ENCODE data around the gene SYNDIG1L. TPM values are rescaled to one million over a fixed set of nuclear protein-coding genes. Genes with fewer than 3 reads are reported as not detected.

The SYNDIG1L gene
- total RNA-seq, result not detected in 3 replicates
- long read RNA-seq, result 0 reads

GRCh38 chr14:74426202-74426582 is at the start of gene SYNDIG1L:
Gene SYNDIG1L (minus strand): TSS chr14:74426210. CDS start chr14:74409744, 16,466 bp downstream.
- Mint-ChIP-seq H3K27ac (ENCODE audit: unreplicated experiment) (no peak within 1 kb of the TSS), H3K4me3 (ENCODE audit: unreplicated experiment) (peak within 1 kb of the TSS; percentile 45), H3K4me1 (ENCODE audit: low read depth) (peaks cover 2% of the 10 kb centered on the region), H3K27me3 (ENCODE audit: low read depth) (peaks cover 65% of the 10 kb centered on the region), H3K36me3 (ENCODE audit: low read depth) (peaks cover 2% of the 10 kb centered on the region), H3K9me3 (ENCODE audit: low read depth) (peaks cover 4% of the 10 kb centered on the region)
- TF ChIP-seq, protein P1, sequence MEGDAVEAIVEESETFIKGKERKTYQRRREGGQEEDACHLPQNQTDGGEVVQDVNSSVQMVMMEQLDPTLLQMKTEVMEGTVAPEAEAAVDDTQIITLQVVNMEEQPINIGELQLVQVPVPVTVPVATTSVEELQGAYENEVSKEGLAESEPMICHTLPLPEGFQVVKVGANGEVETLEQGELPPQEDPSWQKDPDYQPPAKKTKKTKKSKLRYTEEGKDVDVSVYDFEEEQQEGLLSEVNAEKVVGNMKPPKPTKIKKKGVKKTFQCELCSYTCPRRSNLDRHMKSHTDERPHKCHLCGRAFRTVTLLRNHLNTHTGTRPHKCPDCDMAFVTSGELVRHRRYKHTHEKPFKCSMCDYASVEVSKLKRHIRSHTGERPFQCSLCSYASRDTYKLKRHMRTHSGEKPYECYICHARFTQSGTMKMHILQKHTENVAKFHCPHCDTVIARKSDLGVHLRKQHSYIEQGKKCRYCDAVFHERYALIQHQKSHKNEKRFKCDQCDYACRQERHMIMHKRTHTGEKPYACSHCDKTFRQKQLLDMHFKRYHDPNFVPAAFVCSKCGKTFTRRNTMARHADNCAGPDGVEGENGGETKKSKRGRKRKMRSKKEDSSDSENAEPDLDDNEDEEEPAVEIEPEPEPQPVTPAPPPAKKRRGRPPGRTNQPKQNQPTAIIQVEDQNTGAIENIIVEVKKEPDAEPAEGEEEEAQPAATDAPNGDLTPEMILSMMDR (IDR thresholded peaks at IDR 0.05), result no peak
- no peak for DNase-seq (ENCODE audit: low spot score)

DNA sequence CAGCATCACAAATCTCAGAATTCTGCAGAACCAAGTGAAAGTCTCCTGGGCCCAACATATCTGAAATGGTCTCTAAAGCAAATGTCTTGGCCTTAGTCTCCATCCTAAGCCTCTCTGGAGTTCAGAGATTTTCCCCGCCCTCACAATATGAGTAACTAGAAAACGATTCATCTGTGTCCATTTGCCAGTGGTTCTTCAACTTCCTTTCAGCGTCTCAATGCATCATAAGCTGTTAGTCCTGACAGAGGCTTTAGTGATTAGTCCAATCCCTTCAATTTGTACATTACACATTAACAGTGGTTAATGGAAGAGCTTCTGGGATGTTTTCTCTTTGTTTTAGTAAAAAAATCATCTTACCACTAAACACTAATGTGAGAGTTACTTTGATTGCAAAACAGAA is 49.7 kb upstream of the SYNDIG1L start:
- Mint-ChIP-seq H3K9me3 (ENCODE audit: low read depth) (no peaks in the 10 kb centered on the region), H3K4me1 (ENCODE audit: low read depth) (peaks cover 4% of the 10 kb centered on the region), H3K4me3 (ENCODE audit: unreplicated experiment) (no peak overlapping the region), H3K36me3 (ENCODE audit: low read depth) (peaks cover 34% of the 10 kb centered on the region), H3K27ac (ENCODE audit: unreplicated experiment) (no peak overlapping the region), H3K27me3 (ENCODE audit: low read depth) (no peaks in the 10 kb centered on the region)
- no peak for DNase-seq (ENCODE audit: low spot score)
- TF ChIP-seq, protein P1 (IDR thresholded peaks at IDR 0.05), result no peak

GRCh38 chr14:74474376-74474775 is 48.4 kb upstream of the SYNDIG1L start:
- no peak overlapping the region for H3K27ac Mint-ChIP-seq (ENCODE audit: unreplicated experiment)
- no peak overlapping the region for H3K4me3 Mint-ChIP-seq (ENCODE audit: unreplicated experiment)
- TF ChIP-seq, protein P1 (IDR thresholded peaks at IDR 0.05), result no peak
- no peaks in the 10 kb centered on the region for H3K4me1 Mint-ChIP-seq (ENCODE audit: low read depth)
- H3K27me3 Mint-ChIP-seq (ENCODE audit: low read depth), result no peaks in the 10 kb centered on the region
- peaks cover 26% of the 10 kb centered on the region for H3K36me3 Mint-ChIP-seq (ENCODE audit: low read depth)
- no peak for DNase-seq (ENCODE audit: low spot score)
- no peaks in the 10 kb centered on the region for H3K9me3 Mint-ChIP-seq (ENCODE audit: low read depth)

DNA sequence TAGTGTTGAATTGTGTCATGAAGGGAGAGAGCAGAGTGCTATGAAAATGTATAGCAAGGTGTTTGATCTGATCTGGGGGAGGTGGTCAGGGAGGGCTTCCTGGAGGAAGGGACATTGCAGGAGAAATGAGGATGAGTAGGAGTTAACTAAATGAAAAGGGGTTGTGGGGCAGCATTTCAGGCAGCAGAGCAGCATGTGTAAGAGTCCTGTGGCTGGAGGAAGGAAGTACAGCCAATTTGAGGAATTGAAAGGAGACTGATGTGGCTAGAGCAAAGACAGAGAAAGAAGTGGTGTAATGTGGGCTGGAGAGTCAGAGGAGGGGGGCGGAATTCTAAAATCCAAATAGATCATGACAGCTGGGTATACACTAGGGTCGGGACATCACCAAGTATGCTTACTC is 46.6 kb upstream of the SYNDIG1L start:
- no peak for DNase-seq (ENCODE audit: low spot score)

GRCh38 chr14:74469548-74470518 is 43.8 kb upstream of the SYNDIG1L start:
- H3K27ac Mint-ChIP-seq (ENCODE audit: unreplicated experiment), result no peak overlapping the region
- TF ChIP-seq, protein P1 (IDR thresholded peaks at IDR 0.05), result no peak
- DNase-seq (ENCODE audit: low spot score), result no peak
- no peaks in the 10 kb centered on the region for H3K4me1 Mint-ChIP-seq (ENCODE audit: low read depth)
- no peaks in the 10 kb centered on the region for H3K27me3 Mint-ChIP-seq (ENCODE audit: low read depth)
- no peak overlapping the region for H3K4me3 Mint-ChIP-seq (ENCODE audit: unreplicated experiment)
- no peaks in the 10 kb centered on the region for H3K9me3 Mint-ChIP-seq (ENCODE audit: low read depth)
- peaks cover 16% of the 10 kb centered on the region for H3K36me3 Mint-ChIP-seq (ENCODE audit: low read depth)

More for the DNA sequence above, 46.6 kb upstream of the SYNDIG1L start:
- TF ChIP-seq, protein P1 (IDR thresholded peaks at IDR 0.05), result no peak
- no peak overlapping the region for H3K27ac Mint-ChIP-seq (ENCODE audit: unreplicated experiment)
- H3K4me1 Mint-ChIP-seq (ENCODE audit: low read depth), result no peaks in the 10 kb centered on the region
- peaks cover 26% of the 10 kb centered on the region for H3K36me3 Mint-ChIP-seq (ENCODE audit: low read depth)
- H3K9me3 Mint-ChIP-seq (ENCODE audit: low read depth), result no peaks in the 10 kb centered on the region
- no peaks in the 10 kb centered on the region for H3K27me3 Mint-ChIP-seq (ENCODE audit: low read depth)
- no peak overlapping the region for H3K4me3 Mint-ChIP-seq (ENCODE audit: unreplicated experiment)

Measured in chondrocyte (in vitro differentiated cells).